Activated T-helper 1 cell treated with anti-CD3 and anti-CD28 coated beads, Interleukin-12 subunit alpha, Interleukin-12 subunit beta, Interleukin-2, Interleukin-4 antibody, amounts not matched to agents 30 ng/mL and 10 ng/mL and 1 ng/mL, durations not matched to agents 14 hours and 24 hours and 36 hours (primary cell): ENCODE measurements around the gene XPO5. TPM values are rescaled to one million over a fixed set of nuclear protein-coding genes. Genes with fewer than 3 reads are reported as not detected.
A peak's percentile ranks its signal among the peaks of the same experiment; 100 is the strongest.

Experiments used
- DNase-seq: peaks from one replicate; pipeline ENCODE4 v3.0.0; 2021; ENCODE audit warnings: low spot score
- H3K27ac Mint-ChIP-seq: one replicate; pipeline ENCODE4 v1.8.0; 2021; ENCODE audit warnings: mild to moderate bottlenecking, mixed read lengths
- H3K27me3 Mint-ChIP-seq: one replicate; pipeline ENCODE4 v1.8.0; 2022; ENCODE audit warnings: mild to moderate bottlenecking, moderate library complexity, mixed read lengths; ENCODE audit not compliant: insufficient read depth
- H3K36me3 Mint-ChIP-seq: one replicate; pipeline ENCODE4 v1.8.0; 2021; ENCODE audit warnings: low read depth, mixed read lengths
- H3K4me1 Mint-ChIP-seq: one replicate; pipeline ENCODE4 v1.8.0; 2021; ENCODE audit warnings: low read depth, mixed read lengths
- H3K4me3 Mint-ChIP-seq: one replicate; pipeline ENCODE4 v1.8.0; 2021; ENCODE audit warnings: mild to moderate bottlenecking, moderate library complexity, mixed read lengths
- H3K9me3 Mint-ChIP-seq: one replicate; pipeline ENCODE4 v1.8.0; 2021; ENCODE audit warnings: mixed read lengths
- intact Hi-C: fragments of 100-400 bp; cut with micrococcal nuclease; formaldehyde crosslinking; loops from one replicate; pipeline ENCODE4 v1.15.1; 2024
- total RNA-seq: library from RNA; stranded (reverse); gene quantifications from 2 replicates; pipeline ENCODE4 v1.2.3, GENCODE V29; 2022

Gene XPO5
- total RNA-seq, 1 donor from 2014 or later, result 135 TPM

DNA sequence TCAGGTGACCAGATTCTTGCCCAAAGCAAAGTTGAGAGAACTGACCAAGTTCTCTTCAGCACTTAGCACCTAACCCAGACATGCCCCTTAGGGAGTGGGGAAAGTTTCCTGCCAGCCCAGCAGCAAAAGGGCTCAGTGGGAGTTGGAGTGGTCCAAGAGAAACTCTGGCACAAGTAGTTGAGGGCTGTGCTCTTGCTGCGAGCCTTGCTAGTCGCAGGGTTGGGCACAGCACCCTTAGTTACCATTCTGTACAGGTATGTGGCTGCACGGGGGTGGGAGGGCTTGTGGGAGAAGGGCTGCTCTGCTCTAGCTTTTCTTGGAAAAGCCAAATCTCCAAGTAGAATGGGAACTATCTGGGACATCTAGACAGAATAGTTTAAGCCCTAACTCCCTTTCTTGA lies 52.6 kb downstream of the XPO5 start:
- Mint-ChIP-seq H3K36me3 (peaks cover 59% of the 10 kb centered on the region), H3K9me3 (no peaks in the 10 kb centered on the region), H3K27me3 (no peaks in the 10 kb centered on the region), H3K4me1 (peaks cover 11% of the 10 kb centered on the region), H3K27ac (peak overlapping the region; percentile 71), H3K4me3 (no peak overlapping the region)
- intact Hi-C loops, result no loop called here
- DNase-seq, result no peak

- Mint-ChIP-seq H3K4me3 (no peak overlapping the region), H3K9me3 (no peaks in the 10 kb centered on the region), H3K27me3 (no peaks in the 10 kb centered on the region), H3K36me3 (peaks cover 55% of the 10 kb centered on the region), H3K27ac (no peak overlapping the region), H3K4me1 (peaks cover 11% of the 10 kb centered on the region)
- DNase-seq, result no peak
- intact Hi-C loops, result no loop called here
These were observed 53.1 kb downstream of the XPO5 start for GRCh38 chr6:43522547-43523261.

DNA sequence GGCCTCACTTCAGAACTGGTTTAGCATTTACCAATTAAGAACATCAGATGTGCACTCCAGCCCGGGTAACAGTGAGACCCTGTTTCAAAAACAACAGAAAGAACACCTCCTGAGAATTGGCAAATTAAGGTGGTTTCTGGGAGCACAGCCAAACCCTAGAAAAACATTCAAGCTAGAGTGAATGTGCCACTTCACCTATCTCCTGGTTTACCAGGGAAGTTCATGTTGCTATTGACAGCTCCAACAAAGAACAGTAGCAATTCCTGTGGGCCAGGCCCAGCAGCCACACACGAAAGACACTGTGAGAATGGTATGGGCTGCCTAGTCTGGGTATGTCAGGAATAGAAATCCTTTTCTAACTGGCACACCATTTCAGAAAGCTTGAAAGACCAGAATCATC lies 54.0 kb downstream of the XPO5 start:
- no peaks in the 10 kb centered on the region for H3K9me3 Mint-ChIP-seq
- intact Hi-C loops, result no loop called here

DNA sequence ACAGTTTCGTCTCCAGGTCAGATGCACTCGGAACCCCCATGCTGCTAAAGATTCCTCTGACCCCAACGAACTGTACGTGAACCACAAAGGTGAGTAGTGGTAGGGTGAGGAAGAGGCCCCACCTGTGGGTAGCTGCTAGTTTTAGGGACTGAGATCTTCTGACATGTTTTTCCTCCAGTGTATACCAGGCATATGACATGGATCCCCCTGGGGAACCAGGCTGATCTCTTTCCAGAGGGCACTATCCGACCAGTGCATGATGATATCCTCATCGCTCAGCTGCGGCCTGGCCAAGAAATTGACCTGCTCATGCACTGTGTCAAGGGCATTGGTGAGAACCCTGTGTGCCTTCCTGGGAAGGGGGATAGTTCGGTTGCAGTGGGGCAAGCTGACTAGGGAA lies 55.7 kb downstream of the XPO5 start:
- Mint-ChIP-seq H3K9me3 (no peaks in the 10 kb centered on the region), H3K27ac (no peak overlapping the region), H3K36me3 (peaks cover 34% of the 10 kb centered on the region), H3K4me3 (no peak overlapping the region), H3K27me3 (no peaks in the 10 kb centered on the region), H3K4me1 (peaks cover 23% of the 10 kb centered on the region)
- intact Hi-C loops, result no loop called here
- no peak for DNase-seq

More for the DNA sequence above, 54.0 kb downstream of the XPO5 start:
- H3K4me1 Mint-ChIP-seq, result peaks cover 11% of the 10 kb centered on the region
- H3K27me3 Mint-ChIP-seq, result no peaks in the 10 kb centered on the region
- H3K36me3 Mint-ChIP-seq, result peaks cover 48% of the 10 kb centered on the region
- no peak overlapping the region for H3K4me3 Mint-ChIP-seq
- no peak for DNase-seq
- no peak overlapping the region for H3K27ac Mint-ChIP-seq

DNA sequence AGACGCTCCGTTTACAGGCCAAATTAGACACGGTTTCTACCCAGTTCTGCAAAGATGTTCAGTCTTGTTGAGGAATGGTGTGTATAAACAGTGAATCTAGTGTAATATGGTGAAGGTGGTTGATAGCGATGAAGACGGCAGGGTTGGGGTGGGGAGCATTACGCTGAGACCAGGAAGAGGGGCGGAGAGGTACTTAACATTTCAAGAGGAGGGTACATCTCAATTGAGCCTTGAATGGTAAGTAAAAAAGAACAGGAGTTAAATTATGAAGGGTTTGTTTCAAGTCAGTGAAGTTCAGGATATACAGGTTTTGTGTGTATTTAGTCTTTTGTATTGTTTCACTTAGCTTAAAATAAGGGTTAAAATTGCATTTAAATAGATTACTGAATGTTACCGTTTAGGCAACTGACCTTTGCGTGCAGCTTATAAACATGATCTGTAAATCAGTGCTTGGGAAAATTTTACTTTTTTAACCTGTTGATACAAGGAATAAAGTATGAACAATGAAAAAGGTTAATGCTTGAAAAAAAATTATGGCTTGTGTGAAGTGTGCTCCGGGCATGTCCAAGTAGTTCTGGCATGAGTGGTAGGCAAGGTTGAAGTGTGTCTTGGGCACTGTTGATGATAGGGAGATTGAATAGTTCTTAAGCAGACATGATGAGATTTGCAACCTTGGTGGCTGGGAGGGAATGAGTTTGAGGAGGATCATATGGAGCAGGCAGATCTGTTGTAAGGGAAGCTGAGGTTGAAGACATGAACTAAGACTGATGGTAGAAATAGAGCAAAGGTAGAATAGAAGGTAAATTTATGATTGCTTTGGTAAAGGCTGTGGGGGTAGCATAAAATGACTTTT lies 58.1 kb downstream of the XPO5 start:
- H3K4me3 Mint-ChIP-seq, result no peak overlapping the region
- peaks cover 20% of the 10 kb centered on the region for H3K4me1 Mint-ChIP-seq
- intact Hi-C loops, result loop anchor here (1.0 to 5.0 kb wide), 11 partner anchors 41 to 1730 kb away; partner anchors contain the start of genes ABCC10, CUL7, GTPBP2 and KLHDC3
- peaks cover 31% of the 10 kb centered on the region for H3K36me3 Mint-ChIP-seq
- H3K27me3 Mint-ChIP-seq, result no peaks in the 10 kb centered on the region
- H3K27ac Mint-ChIP-seq, result no peak overlapping the region
- DNase-seq, result no peak
- H3K9me3 Mint-ChIP-seq, result no peaks in the 10 kb centered on the region

GRCh38 chr6:43516697-43517504 lies 58.9 kb downstream of the XPO5 start, which contains the start of the genes POLR1C and YIPF3:
Gene POLR1C (plus strand): TSS chr6:43517089. CDS start chr6:43517110, 21 bp downstream.
Gene YIPF3 (minus strand): TSS chr6:43516926. CDS start chr6:43516807, 119 bp downstream.
- Mint-ChIP-seq H3K27me3 (no peaks in the 10 kb centered on the region), H3K9me3 (no peaks in the 10 kb centered on the region), H3K4me3 (no peak within 1 kb of the TSS), H3K27ac (no peak within 1 kb of the TSS), H3K36me3 (peaks cover 31% of the 10 kb centered on the region), H3K4me1 (peaks cover 20% of the 10 kb centered on the region)
- peak; percentile 95 for DNase-seq
- intact Hi-C loops, result loop anchor here (1.0 to 5.0 kb wide), 11 partner anchors 40 to 1730 kb away; partner anchors contain the start of genes ABCC10, CUL7, GTPBP2 and KLHDC3

DNA sequence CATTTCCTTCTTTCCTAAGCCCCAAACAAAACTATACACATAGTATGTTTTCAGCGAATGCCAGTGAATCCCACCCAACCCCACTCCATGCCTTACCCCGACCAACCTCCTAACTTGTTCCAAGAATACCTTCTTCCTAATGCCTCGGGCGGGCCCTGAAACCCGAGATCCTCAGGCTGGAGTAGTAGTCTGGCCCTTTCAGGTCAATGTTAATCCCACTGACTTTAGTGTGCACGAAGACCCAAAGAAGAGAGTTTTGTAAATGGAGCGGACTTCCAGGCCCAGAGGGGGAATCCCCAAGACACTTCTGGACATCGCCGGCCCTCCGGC lies 59.5 kb downstream of the XPO5 start:
- Mint-ChIP-seq H3K4me1 (peaks cover 20% of the 10 kb centered on the region), H3K9me3 (no peaks in the 10 kb centered on the region), H3K27ac (no peak overlapping the region), H3K27me3 (no peaks in the 10 kb centered on the region), H3K36me3 (peaks cover 35% of the 10 kb centered on the region), H3K4me3 (no peak overlapping the region)
- no peak for DNase-seq
- intact Hi-C loops, result loop anchor here (2.0 to 5.0 kb wide), 4 partner anchors 40 to 1729 kb away; partner anchors contain the start of genes CUL7, MRPS10, TJAP1 and TOMM6

- no peaks in the 10 kb centered on the region for H3K27me3 Mint-ChIP-seq
These were observed 60.0 kb downstream of the XPO5 start for GRCh38 chr6:43515808-43516207.

GRCh38 chr6:43511824-43512415 lies 63.9 kb downstream of the XPO5 start:
- H3K4me1 Mint-ChIP-seq, result peaks cover 33% of the 10 kb centered on the region

More at GRCh38 chr6:43515808-43516207, 60.0 kb downstream of the XPO5 start:
- intact Hi-C loops, result loop anchor here (2.0 to 5.0 kb wide), 4 partner anchors 39 to 1729 kb away; partner anchors contain the start of genes CUL7, MRPS10, TJAP1 and TOMM6
- Mint-ChIP-seq H3K4me1 (peaks cover 20% of the 10 kb centered on the region), H3K9me3 (no peaks in the 10 kb centered on the region), H3K36me3 (peaks cover 34% of the 10 kb centered on the region), H3K4me3 (no peak overlapping the region), H3K27ac (no peak overlapping the region)
- no peak for DNase-seq

GRCh38 chr6:43510827-43511163 lies 65.0 kb downstream of the XPO5 start:
- peak overlapping the region; percentile 73 for H3K4me3 Mint-ChIP-seq
- DNase-seq, result no peak
- H3K4me1 Mint-ChIP-seq, result peaks cover 27% of the 10 kb centered on the region
- peaks cover 34% of the 10 kb centered on the region for H3K36me3 Mint-ChIP-seq
- H3K9me3 Mint-ChIP-seq, result no peaks in the 10 kb centered on the region
- no peak overlapping the region for H3K27ac Mint-ChIP-seq
- peaks cover 18% of the 10 kb centered on the region for H3K27me3 Mint-ChIP-seq
- intact Hi-C loops, result loop anchor here (1.0 kb wide), 1 partner anchor 141 kb away; the partner anchor contains the start of gene ZNF318

More at GRCh38 chr6:43511824-43512415, 63.9 kb downstream of the XPO5 start:
- no peak overlapping the region for H3K27ac Mint-ChIP-seq
- peaks cover 29% of the 10 kb centered on the region for H3K36me3 Mint-ChIP-seq
- intact Hi-C loops, result no loop called here
- no peak overlapping the region for H3K4me3 Mint-ChIP-seq
- peaks cover 18% of the 10 kb centered on the region for H3K27me3 Mint-ChIP-seq
- DNase-seq, result no peak
- H3K9me3 Mint-ChIP-seq, result no peaks in the 10 kb centered on the region

DNA sequence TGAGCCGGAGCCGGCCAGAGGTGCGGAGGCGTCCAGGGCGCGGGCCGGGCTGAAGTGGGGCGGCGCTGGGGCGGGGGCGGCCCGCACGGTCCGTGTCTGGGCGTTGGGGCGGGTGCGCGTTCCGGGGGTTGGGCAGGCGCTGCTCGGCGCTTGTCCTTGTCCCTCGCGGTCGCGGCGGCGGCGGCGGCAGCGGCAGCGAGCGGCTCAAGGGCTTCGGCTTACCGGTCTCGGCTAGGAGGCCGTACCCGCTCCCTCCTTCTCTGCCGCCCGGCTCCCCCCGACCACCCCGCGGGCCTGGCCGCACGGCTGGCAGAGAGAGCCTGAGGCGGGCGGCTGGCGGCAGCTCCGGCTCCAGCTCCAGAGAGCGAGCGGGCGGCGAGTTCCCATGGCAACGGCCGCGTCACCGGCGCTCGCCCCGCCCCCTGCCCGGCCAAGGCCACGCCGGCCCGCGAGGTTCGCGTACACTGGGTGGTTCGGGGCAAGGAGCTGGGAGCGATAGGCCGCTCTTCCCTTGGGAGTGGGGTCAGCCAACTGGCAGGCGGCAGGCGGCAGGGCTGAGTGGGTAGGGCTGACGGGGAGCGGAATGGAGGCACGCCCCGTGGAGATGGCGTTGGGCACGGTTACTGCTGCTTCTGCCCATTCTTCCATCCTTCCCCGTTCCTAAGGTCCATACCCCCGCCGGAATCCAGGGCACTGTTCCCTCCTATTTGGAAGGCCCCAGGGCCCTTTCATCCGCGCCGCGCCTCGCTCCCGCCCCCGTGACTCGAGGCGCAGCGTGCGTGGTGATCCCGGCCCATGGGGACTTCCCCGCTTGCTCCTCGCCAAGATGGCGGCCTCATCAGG lies 65.6 kb downstream of the XPO5 start, which contains the start of gene LRRC73:
Gene LRRC73, minus strand, starts transcription at position 363 of the 843 bp plus-strand sequence. CDS start 561 bp downstream, outside the sequence.
- H3K4me1 Mint-ChIP-seq, result peaks cover 22% of the 10 kb centered on the region
- no peaks in the 10 kb centered on the region for H3K9me3 Mint-ChIP-seq
- H3K36me3 Mint-ChIP-seq, result peaks cover 32% of the 10 kb centered on the region
- intact Hi-C loops, result loop anchor here (1.0 to 5.0 kb wide), 2 partner anchors 141 to 283 kb away; partner anchors contain the start of genes DNPH1 and ZNF318
- peak; percentile 79 for DNase-seq
- peak within 1 kb of the TSS; percentile 84 for H3K4me3 Mint-ChIP-seq
- peaks cover 18% of the 10 kb centered on the region for H3K27me3 Mint-ChIP-seq
- H3K27ac Mint-ChIP-seq, result peak within 1 kb of the TSS; percentile 35
